B cell (primary cell): ENCODE results near the gene NPAS2.

Experiments
- EZH2 ChIP-seq: IDR thresholded peaks from 2 replicates; pipeline ENCODE4 v1.6.1; 2012; ENCODE audit warnings: borderline replicate concordance, low read depth, mild to moderate bottlenecking, moderate library complexity, low read length; ENCODE audit not compliant: insufficient read depth, poor library complexity, severe bottlenecking
- TF ChIP-seq, protein P1 (sequence below): fragments of 200-600 bp; IDR thresholded peaks from one replicate; pipeline ENCODE4 v1.8.0; 2022; ENCODE audit warnings: antibody characterized with exemption, mild to moderate bottlenecking

DNA sequence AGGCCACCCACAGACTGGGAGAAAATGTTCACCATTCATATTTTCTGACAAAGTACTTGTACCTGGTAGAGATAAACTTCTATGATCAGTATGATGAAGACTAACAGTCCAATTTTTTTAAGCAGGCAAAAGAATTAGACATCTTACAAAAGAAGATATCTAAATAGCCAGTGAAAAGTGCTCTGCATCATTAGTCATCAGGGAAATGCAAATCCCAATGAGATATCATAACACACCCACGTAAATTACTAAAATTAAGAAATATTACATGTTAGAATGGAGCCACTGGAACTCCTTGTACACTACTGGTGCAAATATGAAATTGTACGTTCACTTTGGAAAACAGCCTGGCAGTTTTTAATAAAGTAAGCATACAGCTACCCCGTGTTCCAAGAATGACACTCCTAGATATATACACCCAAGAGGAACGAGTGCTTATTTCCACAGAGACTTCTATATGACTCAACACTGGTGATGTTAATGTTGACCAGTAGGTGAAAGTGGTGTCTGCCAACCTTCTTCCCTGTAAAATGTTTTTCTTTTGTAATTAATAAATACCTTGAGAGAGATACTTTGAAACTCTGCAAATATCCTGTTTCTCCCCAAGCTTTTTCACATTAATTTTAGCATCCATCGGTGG is 80.3 kb downstream of the NPAS2 start:
- TF ChIP-seq EZH2, result no peak
- TF ChIP-seq, protein P1, sequence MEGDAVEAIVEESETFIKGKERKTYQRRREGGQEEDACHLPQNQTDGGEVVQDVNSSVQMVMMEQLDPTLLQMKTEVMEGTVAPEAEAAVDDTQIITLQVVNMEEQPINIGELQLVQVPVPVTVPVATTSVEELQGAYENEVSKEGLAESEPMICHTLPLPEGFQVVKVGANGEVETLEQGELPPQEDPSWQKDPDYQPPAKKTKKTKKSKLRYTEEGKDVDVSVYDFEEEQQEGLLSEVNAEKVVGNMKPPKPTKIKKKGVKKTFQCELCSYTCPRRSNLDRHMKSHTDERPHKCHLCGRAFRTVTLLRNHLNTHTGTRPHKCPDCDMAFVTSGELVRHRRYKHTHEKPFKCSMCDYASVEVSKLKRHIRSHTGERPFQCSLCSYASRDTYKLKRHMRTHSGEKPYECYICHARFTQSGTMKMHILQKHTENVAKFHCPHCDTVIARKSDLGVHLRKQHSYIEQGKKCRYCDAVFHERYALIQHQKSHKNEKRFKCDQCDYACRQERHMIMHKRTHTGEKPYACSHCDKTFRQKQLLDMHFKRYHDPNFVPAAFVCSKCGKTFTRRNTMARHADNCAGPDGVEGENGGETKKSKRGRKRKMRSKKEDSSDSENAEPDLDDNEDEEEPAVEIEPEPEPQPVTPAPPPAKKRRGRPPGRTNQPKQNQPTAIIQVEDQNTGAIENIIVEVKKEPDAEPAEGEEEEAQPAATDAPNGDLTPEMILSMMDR, result no peak
